IPS-18c (cell line): ENCODE data around the gene ADSS2.
A peak's percentile ranks its signal among the peaks of the same experiment; 100 is the strongest.
"Not testable (repeated sequence)": the region's sequence is repeated elsewhere in the genome, so short reads cannot be mapped to it uniquely, and the experiment has no call there.

Source experiments
- H3K4me3 ChIP-seq: 2 replicates; pipeline ENCODE4 v1.7.0; 2013; ENCODE audit warnings: low read depth, mild to moderate bottlenecking, low read length, moderate library complexity; ENCODE audit not compliant: insufficient read depth
- H3K9me3 ChIP-seq: one replicate; pipeline ENCODE4 v1.6.1; 2013; ENCODE audit warnings: mild to moderate bottlenecking, low read length, moderate library complexity; ENCODE audit not compliant: control insufficient read depth, insufficient read depth

Gene ADSS2

GRCh38 chr1:244451539-244451950 is at the start of gene ADSS2:
Gene ADSS2, minus strand, starts transcription at chr1:244451909. Its CDS starts 92 bp downstream, at chr1:244451817.
- H3K4me3 ChIP-seq, result peak within 1 kb of the TSS; percentile 93
- H3K9me3 ChIP-seq, result no peaks in the 10 kb centered on the region

- H3K9me3 ChIP-seq, H3K4me3 ChIP-seq: not testable (repeated sequence)
These were observed 48.8 kb upstream of the ADSS2 start for GRCh38 chr1:244500515-244500914.

GRCh38 chr1:244499484-244499883 is 47.8 kb upstream of the ADSS2 start:
- not testable (repeated sequence) for H3K4me3 ChIP-seq, H3K9me3 ChIP-seq

- H3K4me3 ChIP-seq, result no peak overlapping the region
- H3K9me3 ChIP-seq, result no peaks in the 10 kb centered on the region
These were observed 46.1 kb upstream of the ADSS2 start for GRCh38 chr1:244497805-244498204.

GRCh38 chr1:244496186-244496585 is 44.5 kb upstream of the ADSS2 start:
- no peak overlapping the region for H3K4me3 ChIP-seq
- H3K9me3 ChIP-seq, result no peaks in the 10 kb centered on the region

- Histone ChIP-seq H3K9me3 (no peaks in the 10 kb centered on the region), H3K4me3 (no peak overlapping the region)
These were observed 42.9 kb upstream of the ADSS2 start for GRCh38 chr1:244494653-244495052.

- H3K4me3 ChIP-seq, H3K9me3 ChIP-seq: not testable (repeated sequence)
These were observed 33.3 kb upstream of the ADSS2 start for GRCh38 chr1:244484971-244485370.

- no peak overlapping the region for H3K4me3 ChIP-seq
- no peaks in the 10 kb centered on the region for H3K9me3 ChIP-seq
These were observed 21.4 kb upstream of the ADSS2 start for GRCh38 chr1:244473059-244473605.

- no peak overlapping the region for H3K4me3 ChIP-seq
- no peaks in the 10 kb centered on the region for H3K9me3 ChIP-seq
These were observed 15.0 kb upstream of the ADSS2 start for GRCh38 chr1:244466724-244467123.

- peak within 1 kb of the TSS; percentile 57 for H3K4me3 ChIP-seq
- H3K9me3 ChIP-seq, result peaks cover 2% of the 10 kb centered on the region
These were observed 9.7 kb upstream of the ADSS2 start, which contains the start of gene CATSPERE for GRCh38 chr1:244461245-244462071. Gene CATSPERE, plus strand, starts transcription at chr1:244461273. Its CDS starts 157 bp downstream, at chr1:244461430.

GRCh38 chr1:244460197-244460596 is 8.5 kb upstream of the ADSS2 start:
- peaks cover 2% of the 10 kb centered on the region for H3K9me3 ChIP-seq
- no peak overlapping the region for H3K4me3 ChIP-seq

- Histone ChIP-seq H3K4me3 (no peak overlapping the region), H3K9me3 (peaks cover 2% of the 10 kb centered on the region)
These were observed 7.1 kb upstream of the ADSS2 start for GRCh38 chr1:244458781-244459180.

GRCh38 chr1:244456586-244456985 is 4.9 kb upstream of the ADSS2 start:
- H3K4me3 ChIP-seq, result no peak overlapping the region
- H3K9me3 ChIP-seq, result peaks cover 2% of the 10 kb centered on the region

- H3K9me3 ChIP-seq, result no peaks in the 10 kb centered on the region
- no peak overlapping the region for H3K4me3 ChIP-seq
These were observed 2.7 kb upstream of the ADSS2 start for GRCh38 chr1:244454412-244454811.

- no peaks in the 10 kb centered on the region for H3K9me3 ChIP-seq
- H3K4me3 ChIP-seq, result peak overlapping the region; percentile 93; the same call in 1 of the 2 replicates
These were observed 464 bp upstream of the ADSS2 start for GRCh38 chr1:244451951-244452795.

- Histone ChIP-seq H3K4me3 (peak overlapping the region; percentile 93), H3K9me3 (no peaks in the 10 kb centered on the region)
These were observed 841 bp downstream of the ADSS2 start for GRCh38 chr1:244450597-244451538.
